OCI-LY3 (cell line): ENCODE measurements around the gene SCARB1.

Source experiments
- H2AFZ ChIP-seq: fragments of 200-600, 300-600 bp; shearing (Covaris generic); 2 replicates; pipeline ENCODE4 v1.6.0; 2014; ENCODE audit warnings: antibody characterized with exemption, low read depth, low read length
- H3K27ac ChIP-seq: fragments of 200-600, 300-600 bp; sonication (generic); 2 replicates; pipeline ENCODE4 v1.5.1; 2014; ENCODE audit warnings: mild to moderate bottlenecking, low read length, moderate library complexity, mixed read lengths
- H3K27me3 ChIP-seq: fragments of 200-600, 300-600 bp; sonication (generic); 2 replicates; pipeline ENCODE4 v1.6.1; 2014; ENCODE audit warnings: low read depth, low read length, mixed read lengths
- H3K36me3 ChIP-seq: fragments of 200-600, 300-600 bp; sonication (generic); replicated peaks from 2 replicates; pipeline ENCODE3; 2014; ENCODE audit warnings: low read depth, low read length, mixed read lengths
- H3K4me1 ChIP-seq: fragments of 300-600, 200-600 bp; sonication (generic); 2 replicates; pipeline ENCODE4 v1.6.1; 2014; ENCODE audit warnings: low read length, mixed read lengths
- H3K4me2 ChIP-seq: fragments of 200-600, 300-600 bp; sonication (generic); 2 replicates; pipeline ENCODE4 v1.6.1; 2014; ENCODE audit warnings: low read length, mixed read lengths
- H3K4me3 ChIP-seq: fragments of 300-600, 200-600 bp; sonication (generic); 2 replicates; pipeline ENCODE4 v1.5.1; 2014; ENCODE audit warnings: antibody characterized with exemption, mild to moderate bottlenecking, low read length, moderate library complexity
- H3K79me2 ChIP-seq: fragments of 300-600, 200-600 bp; shearing (Covaris generic); 2 replicates; pipeline ENCODE4 v1.6.1; 2014; ENCODE audit warnings: mild to moderate bottlenecking, low read length, mixed read lengths
- H3K9ac ChIP-seq: fragments of 300-600, 200-600 bp; shearing (Covaris generic); 2 replicates; pipeline ENCODE4 v1.6.0; 2014; ENCODE audit warnings: mild to moderate bottlenecking, low read length, moderate library complexity
- H3K9me3 ChIP-seq: fragments of 200-600, 300-600 bp; shearing (Covaris generic); 2 replicates; pipeline ENCODE4 v1.6.1; 2014; ENCODE audit warnings: low read length, mixed read lengths; ENCODE audit not compliant: insufficient read depth
- H4K20me1 ChIP-seq: fragments of 200-600, 300-600 bp; sonication (generic); 2 replicates; pipeline ENCODE4 v1.6.1; 2016; ENCODE audit warnings: low read length, mixed read lengths; ENCODE audit not compliant: insufficient read depth
- CTCF ChIP-seq: fragments of 200-600, 300-600 bp; sonication (generic); IDR thresholded peaks from 2 replicates; pipeline ENCODE4 v1.5.1; 2014; ENCODE audit warnings: antibody characterized with exemption, low read length, low read depth
- EZH2phosphoT487 ChIP-seq: fragments of 200-600 bp; shearing (Covaris generic); IDR thresholded peaks from 2 replicates; pipeline ENCODE4 v1.6.1; 2018; ENCODE audit warnings: antibody characterized with exemption, mixed run types, low read depth

Gene SCARB1

GRCh38 chr12:124751654-124752355, 111.9 kb downstream of the SCARB1 start:
- Histone ChIP-seq H3K4me1 (peaks cover 7% of the 10 kb centered on the region; the same call in 1 of the 2 replicates), H2AFZ (no peak overlapping the region), H3K4me2 (no peak overlapping the region), H3K36me3 (no peaks in the 10 kb centered on the region), H3K27me3 (peaks cover 41% of the 10 kb centered on the region), H3K4me3 (no peak overlapping the region), H3K9me3 (no peaks in the 10 kb centered on the region), H3K79me2 (no peaks in the 10 kb centered on the region), H3K27ac (no peak overlapping the region), H4K20me1 (no peaks in the 10 kb centered on the region), H3K9ac (no peak overlapping the region)
- no peak for TF ChIP-seq CTCF
- TF ChIP-seq EZH2phosphoT487 = no peak

GRCh38 chr12:124750787-124751471, 112.7 kb downstream of the SCARB1 start:
- Histone ChIP-seq H3K79me2 (no peaks in the 10 kb centered on the region), H3K36me3 (no peaks in the 10 kb centered on the region), H2AFZ (no peak overlapping the region), H3K27me3 (peaks cover 49% of the 10 kb centered on the region), H3K4me2 (no peak overlapping the region), H3K4me3 (no peak overlapping the region), H4K20me1 (no peaks in the 10 kb centered on the region), H3K9me3 (no peaks in the 10 kb centered on the region), H3K9ac (no peak overlapping the region), H3K27ac (no peak overlapping the region), H3K4me1 (peaks cover 7% of the 10 kb centered on the region; the same call in 1 of the 2 replicates)
- TF ChIP-seq CTCF (peak; percentile 42), EZH2phosphoT487 (no peak)

GRCh38 chr12:124750149-124750656, 113.5 kb downstream of the SCARB1 start:
- Histone ChIP-seq H3K36me3 (no peaks in the 10 kb centered on the region), H3K27ac (no peak overlapping the region), H3K4me2 (no peak overlapping the region), H2AFZ (no peak overlapping the region), H3K79me2 (no peaks in the 10 kb centered on the region), H4K20me1 (no peaks in the 10 kb centered on the region), H3K4me3 (no peak overlapping the region), H3K27me3 (peaks cover 52% of the 10 kb centered on the region), H3K9ac (no peak overlapping the region), H3K4me1 (peaks cover 7% of the 10 kb centered on the region; the same call in 1 of the 2 replicates), H3K9me3 (no peaks in the 10 kb centered on the region)
- TF ChIP-seq EZH2phosphoT487 (no peak), CTCF (no peak)

- Histone ChIP-seq H4K20me1 (no peaks in the 10 kb centered on the region), H3K4me1 (peaks cover 11% of the 10 kb centered on the region; the same call in 1 of the 2 replicates), H3K36me3 (no peaks in the 10 kb centered on the region), H3K9me3 (no peaks in the 10 kb centered on the region), H3K27me3 (peaks cover 52% of the 10 kb centered on the region), H2AFZ (no peak overlapping the region), H3K4me2 (no peak overlapping the region), H3K79me2 (no peaks in the 10 kb centered on the region), H3K4me3 (no peak overlapping the region), H3K9ac (no peak overlapping the region), H3K27ac (no peak overlapping the region)
- TF ChIP-seq EZH2phosphoT487 = no peak
- TF ChIP-seq CTCF = no peak
Measured at GRCh38 chr12:124749725-124750124, 113.9 kb downstream of the SCARB1 start.
